Germinal center (tissue), 1 donor: Measurements from ENCODE around the gene FUNDC2.
A peak's percentile ranks its signal among the peaks of the same experiment; 100 is the strongest.

ENCODE experiments used
- DNase-seq: peaks from one replicate; pipeline ENCODE4 v3.0.0; 2012; ENCODE audit warnings: mixed read lengths, low spot score

FUNDC2 gene

GRCh38 chrX:155070038-155070437, 43.4 kb downstream of the FUNDC2 start:
- no peak for DNase-seq

- DNase-seq = peak; percentile 10
These were observed 44.0 kb downstream of the FUNDC2 start for GRCh38 chrX:155070663-155070974.

- DNase-seq = peak; percentile 89
These were observed 44.5 kb downstream of the FUNDC2 start, which contains the start of the genes BRCC3, CMC4 and MTCP1 for GRCh38 chrX:155070975-155071693. Gene BRCC3 (plus strand): TSS chrX:155071508. CDS start chrX:155071528, 20 bp downstream. Gene CMC4 (minus strand): TSS chrX:155071136. CDS start chrX:155064023, 7,113 bp downstream. Gene MTCP1 (minus strand): TSS chrX:155071136. CDS start chrX:155066010, 5,126 bp downstream.

- peak; percentile 3 for DNase-seq
These were observed 45.1 kb downstream of the FUNDC2 start for GRCh38 chrX:155071694-155072280.

- DNase-seq = no peak
These were observed 59.7 kb downstream of the FUNDC2 start for GRCh38 chrX:155086202-155086840.

DNA sequence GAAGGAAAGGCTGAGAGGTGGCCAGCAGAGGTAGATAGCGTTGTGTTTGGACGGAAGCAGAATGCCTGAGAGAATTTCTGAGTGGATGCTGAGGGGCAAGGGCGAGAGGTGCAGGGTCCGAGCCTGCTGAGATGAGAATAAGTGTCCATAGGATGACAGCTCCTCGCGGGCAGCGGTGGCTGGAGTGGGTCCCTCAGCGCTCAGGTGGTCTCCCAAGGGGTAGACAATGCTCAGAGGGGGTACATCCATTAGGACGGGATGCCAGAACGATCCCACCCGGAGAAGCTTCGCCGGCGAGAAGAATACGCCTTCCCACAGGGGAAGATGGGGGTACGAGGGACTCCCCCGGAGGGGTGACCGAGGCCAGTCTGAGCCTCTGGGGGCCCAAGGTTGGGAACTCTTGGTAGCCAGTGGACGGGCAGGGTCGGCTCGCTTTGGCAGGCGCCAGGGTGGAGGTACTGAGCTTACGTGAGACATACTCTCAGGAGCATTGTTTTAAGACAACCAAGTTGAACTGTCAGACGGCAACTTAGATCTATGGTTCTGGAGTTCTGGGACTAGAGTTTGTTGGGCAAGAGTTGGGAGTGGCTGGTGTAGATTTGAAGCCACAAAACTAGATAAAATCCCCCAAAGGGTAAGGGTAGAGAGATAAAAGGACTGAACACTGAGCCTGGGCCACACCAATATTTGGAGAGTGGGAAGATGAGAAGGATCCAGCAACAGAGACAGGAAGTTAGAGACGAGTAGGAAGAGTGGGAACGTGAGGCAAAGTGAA, 60.5 kb downstream of the FUNDC2 start:
- DNase-seq = no peak

GRCh38 chrX:155094468-155095061, 67.9 kb downstream of the FUNDC2 start:
- DNase-seq = peak; percentile 12

DNA sequence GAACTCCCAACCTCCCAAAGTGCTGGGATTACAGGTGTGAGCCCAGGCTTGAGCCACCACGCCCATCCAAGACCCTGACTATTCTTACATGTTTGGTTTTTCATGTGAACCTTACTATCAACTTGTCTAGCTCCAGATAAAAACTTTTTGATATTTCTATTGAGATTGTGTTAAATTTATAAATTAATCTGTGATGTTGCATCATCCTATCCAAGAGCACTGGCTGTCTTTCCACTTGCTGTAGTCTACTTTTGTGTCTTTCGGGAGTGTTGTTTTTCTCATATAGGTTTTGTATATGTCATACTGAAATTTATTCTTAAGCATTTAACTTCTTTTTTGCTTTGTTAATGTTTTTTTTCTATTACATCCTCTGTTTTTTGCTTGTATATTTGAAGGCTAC, 79.3 kb downstream of the FUNDC2 start:
- DNase-seq = no peak

DNA sequence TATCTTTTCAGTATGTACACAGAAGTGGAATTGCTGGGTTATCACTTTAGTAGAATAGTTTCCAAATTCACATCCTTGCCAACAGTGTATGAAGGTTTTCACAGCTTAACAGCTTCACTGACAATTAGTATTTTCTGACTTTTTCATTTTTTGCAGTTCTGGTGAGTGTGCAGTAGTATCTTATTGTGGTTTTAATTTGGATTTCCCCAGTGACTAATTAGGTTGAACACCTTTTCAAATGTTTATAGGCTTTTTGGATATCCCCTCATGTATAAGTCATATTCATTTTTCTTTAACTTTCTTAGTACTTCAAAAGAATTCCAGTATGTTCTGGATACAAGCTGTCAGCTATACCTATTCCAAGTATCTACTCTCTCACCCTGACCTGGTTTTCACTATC, 81.8 kb downstream of the FUNDC2 start:
- no peak for DNase-seq
